Measurements from ENCODE around the gene SBF1. TPM values are rescaled to one million over a fixed set of nuclear protein-coding genes. Genes with fewer than 3 reads are reported as not detected.

The SBF1 gene
- total RNA-seq, 2 donors from 2014 or later: 89.9 to 90.1 TPM

DNA sequence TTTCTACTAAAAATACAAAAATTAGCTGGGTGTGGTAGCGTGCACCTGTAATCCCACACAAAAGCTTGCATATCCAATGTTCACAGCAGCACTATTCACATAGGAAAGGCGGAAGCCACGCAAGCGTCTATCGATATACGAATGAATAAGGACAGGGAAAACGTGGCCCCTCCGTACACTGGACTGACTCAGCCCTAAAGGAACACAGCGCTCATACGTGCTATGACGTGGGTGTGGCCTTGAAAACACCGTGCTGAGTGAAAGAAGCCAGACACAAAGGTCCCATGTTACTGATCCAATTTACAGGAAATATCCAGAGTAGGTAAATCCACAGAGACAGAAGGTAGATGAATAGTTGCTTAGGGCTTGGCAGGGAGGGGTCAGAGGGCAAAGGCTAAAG is 25.6 kb upstream of the SBF1 start:
- H3K9ac ChIP-seq (ENCODE audit: extremely low read depth, low read length, poor library complexity, severe bottlenecking): no peak overlapping the region
- no peaks in the 10 kb centered on the region for H3K4me1 ChIP-seq (ENCODE audit: control insufficient read depth, insufficient read depth, low read length)
- Mint-ChIP-seq H3K4me1 (no peaks in the 10 kb centered on the region), H3K36me3 (ENCODE audit: low read depth) (peaks cover 2% of the 10 kb centered on the region), H3K27me3 (ENCODE audit: insufficient read depth) (peaks cover 8% of the 10 kb centered on the region), H3K27ac (no peak overlapping the region), H3K9me3 (no peaks in the 10 kb centered on the region), H3K4me3 (no peak overlapping the region)
- no peak overlapping the region for H3K27ac ChIP-seq (ENCODE audit: low read depth, low read length)
- no peak overlapping the region for H3K4me3 ChIP-seq (ENCODE audit: low read length)
- H3K27me3 ChIP-seq (ENCODE audit: control insufficient read depth, insufficient read depth, low read length, poor library complexity, severe bottlenecking): no peaks in the 10 kb centered on the region
- H3K36me3 ChIP-seq (ENCODE audit: control insufficient read depth, insufficient read depth, low read length): peaks cover 10% of the 10 kb centered on the region
- H3K9me3 ChIP-seq (ENCODE audit: control insufficient read depth, low read length): no peaks in the 10 kb centered on the region
- 95 to 99% methylated on average over 11 to 12 of the region's 12 CpGs for whole genome bisulfite sequencing, 2 experiments (ENCODE audit: insufficient coverage in 1 of 2, insufficient read length in 1 of 2)
- TF ChIP-seq CTCF (conservative IDR thresholded peaks at IDR 0.05): no peak
- no peak for DNase-seq

GRCh38 chr22:50498322-50498890 is 23.6 kb upstream of the SBF1 start:
- peak; percentile 93 for DNase-seq
- Histone ChIP-seq H3K27ac (ENCODE audit: low read depth, low read length) (no peak overlapping the region), H3K36me3 (ENCODE audit: control insufficient read depth, insufficient read depth, low read length) (no peaks in the 10 kb centered on the region), H3K9me3 (ENCODE audit: control insufficient read depth, low read length) (no peaks in the 10 kb centered on the region), H3K9ac (ENCODE audit: extremely low read depth, low read length, poor library complexity, severe bottlenecking) (no peak overlapping the region), H3K4me3 (ENCODE audit: low read length) (no peak overlapping the region), H3K27me3 (ENCODE audit: control insufficient read depth, insufficient read depth, low read length, poor library complexity, severe bottlenecking) (no peaks in the 10 kb centered on the region), H3K4me1 (ENCODE audit: control insufficient read depth, insufficient read depth, low read length) (no peaks in the 10 kb centered on the region)
- H3K27ac Mint-ChIP-seq: no peak overlapping the region
- H3K4me1 Mint-ChIP-seq: no peaks in the 10 kb centered on the region
- WGBS, 2 experiments (ENCODE audit: insufficient coverage in 1 of 2, insufficient read length in 1 of 2): 31 to 33% methylated on average over 10 to 13 of the region's 13 CpGs
- peaks cover 14% of the 10 kb centered on the region for H3K27me3 Mint-ChIP-seq (ENCODE audit: insufficient read depth)
- peaks cover 2% of the 10 kb centered on the region for H3K36me3 Mint-ChIP-seq (ENCODE audit: low read depth)
- no peak overlapping the region for H3K4me3 Mint-ChIP-seq
- TF ChIP-seq CTCF (conservative IDR thresholded peaks at IDR 0.05): peak; percentile 84
- H3K9me3 Mint-ChIP-seq: no peaks in the 10 kb centered on the region

GRCh38 chr22:50497093-50497492 is 22.3 kb upstream of the SBF1 start:
- H3K27me3 ChIP-seq (ENCODE audit: control insufficient read depth, insufficient read depth, low read length, poor library complexity, severe bottlenecking): no peaks in the 10 kb centered on the region
- H3K4me1 ChIP-seq (ENCODE audit: control insufficient read depth, insufficient read depth, low read length): no peaks in the 10 kb centered on the region
- peaks cover 1% of the 10 kb centered on the region for H3K36me3 Mint-ChIP-seq (ENCODE audit: low read depth)
- H3K9me3 Mint-ChIP-seq: no peaks in the 10 kb centered on the region
- H3K4me3 ChIP-seq (ENCODE audit: low read length): no peak overlapping the region
- DNase-seq: peak; percentile 24
- peaks cover 17% of the 10 kb centered on the region for H3K27me3 Mint-ChIP-seq (ENCODE audit: insufficient read depth)
- no peak overlapping the region for H3K9ac ChIP-seq (ENCODE audit: extremely low read depth, low read length, poor library complexity, severe bottlenecking)
- H3K4me1 Mint-ChIP-seq: no peaks in the 10 kb centered on the region
- no peaks in the 10 kb centered on the region for H3K36me3 ChIP-seq (ENCODE audit: control insufficient read depth, insufficient read depth, low read length)
- no peaks in the 10 kb centered on the region for H3K9me3 ChIP-seq (ENCODE audit: control insufficient read depth, low read length)
- no peak for TF ChIP-seq CTCF (conservative IDR thresholded peaks at IDR 0.05)
- no peak overlapping the region for H3K4me3 Mint-ChIP-seq
- no peak overlapping the region for H3K27ac ChIP-seq (ENCODE audit: low read depth, low read length)
- WGBS, 2 experiments (ENCODE audit: insufficient coverage in 1 of 2, insufficient read length in 1 of 2): 90 to 92% methylated on average over 5 to 6 of the region's 6 CpGs
- H3K27ac Mint-ChIP-seq: no peak overlapping the region
